ENCODE data around the gene RASL11A. TPM values are rescaled to one million over a fixed set of nuclear protein-coding genes. Genes with fewer than 3 reads are reported as not detected.

Gene RASL11A
- total RNA-seq, 1 donor from 2014 or later, result 1.3 TPM

GRCh38 chr13:27259831-27260230 is 10.8 kb upstream of the RASL11A start:
- no peaks in the 10 kb centered on the region for H3K27me3 Mint-ChIP-seq (ENCODE audit: low read depth)
- TF ChIP-seq CTCF (conservative IDR thresholded peaks at IDR 0.05), result no peak
- H3K9me3 Mint-ChIP-seq, result no peaks in the 10 kb centered on the region
- H3K36me3 Mint-ChIP-seq (ENCODE audit: low read depth), result peaks cover 9% of the 10 kb centered on the region
- peak overlapping the region; percentile 4 for H3K4me3 Mint-ChIP-seq
- H3K27ac Mint-ChIP-seq (ENCODE audit: unreplicated experiment), result no peak overlapping the region
- DNase-seq (ENCODE audit: low read depth, low spot score), result no peak
- peaks cover 20% of the 10 kb centered on the region for H3K4me1 Mint-ChIP-seq

- Mint-ChIP-seq H3K27ac (ENCODE audit: unreplicated experiment) (no peak overlapping the region), H3K4me3 (no peak overlapping the region), H3K36me3 (ENCODE audit: low read depth) (peaks cover 8% of the 10 kb centered on the region), H3K27me3 (ENCODE audit: low read depth) (no peaks in the 10 kb centered on the region), H3K4me1 (peaks cover 25% of the 10 kb centered on the region), H3K9me3 (no peaks in the 10 kb centered on the region)
- no peak for DNase-seq (ENCODE audit: low read depth, low spot score)
- TF ChIP-seq CTCF (conservative IDR thresholded peaks at IDR 0.05), result no peak
These were observed 9.2 kb upstream of the RASL11A start for GRCh38 chr13:27261396-27261795.

- H3K9me3 Mint-ChIP-seq, result no peaks in the 10 kb centered on the region
- no peak overlapping the region for H3K4me3 Mint-ChIP-seq
- H3K27me3 Mint-ChIP-seq (ENCODE audit: low read depth), result peaks cover 3% of the 10 kb centered on the region
- DNase-seq (ENCODE audit: low read depth, low spot score), result no peak
- H3K4me1 Mint-ChIP-seq, result peaks cover 29% of the 10 kb centered on the region
- TF ChIP-seq CTCF (conservative IDR thresholded peaks at IDR 0.05), result no peak
- no peak overlapping the region for H3K27ac Mint-ChIP-seq (ENCODE audit: unreplicated experiment)
- H3K36me3 Mint-ChIP-seq (ENCODE audit: low read depth), result peaks cover 3% of the 10 kb centered on the region
These were observed 7.2 kb upstream of the RASL11A start for GRCh38 chr13:27263438-27263837.

GRCh38 chr13:27264181-27264580 is 6.4 kb upstream of the RASL11A start:
- H3K9me3 Mint-ChIP-seq, result no peaks in the 10 kb centered on the region
- H3K4me3 Mint-ChIP-seq, result peak overlapping the region; percentile 28
- H3K4me1 Mint-ChIP-seq, result peaks cover 25% of the 10 kb centered on the region
- H3K27me3 Mint-ChIP-seq (ENCODE audit: low read depth), result peaks cover 3% of the 10 kb centered on the region
- no peak for DNase-seq (ENCODE audit: low read depth, low spot score)
- no peaks in the 10 kb centered on the region for H3K36me3 Mint-ChIP-seq (ENCODE audit: low read depth)
- H3K27ac Mint-ChIP-seq (ENCODE audit: unreplicated experiment), result no peak overlapping the region
- no peak for TF ChIP-seq CTCF (conservative IDR thresholded peaks at IDR 0.05)

GRCh38 chr13:27264648-27265047 is 6.0 kb upstream of the RASL11A start:
- Mint-ChIP-seq H3K4me3 (no peak overlapping the region), H3K4me1 (peaks cover 25% of the 10 kb centered on the region), H3K36me3 (ENCODE audit: low read depth) (no peaks in the 10 kb centered on the region), H3K27ac (ENCODE audit: unreplicated experiment) (no peak overlapping the region), H3K27me3 (ENCODE audit: low read depth) (peaks cover 3% of the 10 kb centered on the region), H3K9me3 (no peaks in the 10 kb centered on the region)
- no peak for DNase-seq (ENCODE audit: low read depth, low spot score)
- no peak for TF ChIP-seq CTCF (conservative IDR thresholded peaks at IDR 0.05)

GRCh38 chr13:27266917-27267316 is 3.7 kb upstream of the RASL11A start:
- peaks cover 35% of the 10 kb centered on the region for H3K4me1 Mint-ChIP-seq
- H3K27ac Mint-ChIP-seq (ENCODE audit: unreplicated experiment), result peak overlapping the region; percentile 21
- H3K27me3 Mint-ChIP-seq (ENCODE audit: low read depth), result peaks cover 18% of the 10 kb centered on the region
- no peaks in the 10 kb centered on the region for H3K36me3 Mint-ChIP-seq (ENCODE audit: low read depth)
- no peaks in the 10 kb centered on the region for H3K9me3 Mint-ChIP-seq
- no peak for DNase-seq (ENCODE audit: low read depth, low spot score)
- TF ChIP-seq CTCF (conservative IDR thresholded peaks at IDR 0.05), result no peak
- H3K4me3 Mint-ChIP-seq, result no peak overlapping the region
